Stimulated activated CD4-positive, alpha-beta T cell treated with anti-CD3 and anti-CD28 coated beads, TNF-alpha, amount 100 ng/mL, for 48 hours (primary cell): ENCODE data around the gene MYL5.
A peak's percentile ranks its signal among the peaks of the same experiment; 100 is the strongest.
"Not testable (repeated sequence)": the region's sequence is repeated elsewhere in the genome, so short reads cannot be mapped to it uniquely, and the experiment has no call there.

Experiments used
- DNase-seq, 3 donors: peaks; one replicate each; pipeline ENCODE4 v3.0.0-alpha.2; 2020; ENCODE audit warnings: low read depth in 3 of 3

Gene MYL5, protein sequence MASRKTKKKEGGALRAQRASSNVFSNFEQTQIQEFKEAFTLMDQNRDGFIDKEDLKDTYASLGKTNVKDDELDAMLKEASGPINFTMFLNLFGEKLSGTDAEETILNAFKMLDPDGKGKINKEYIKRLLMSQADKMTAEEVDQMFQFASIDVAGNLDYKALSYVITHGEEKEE

DNA sequence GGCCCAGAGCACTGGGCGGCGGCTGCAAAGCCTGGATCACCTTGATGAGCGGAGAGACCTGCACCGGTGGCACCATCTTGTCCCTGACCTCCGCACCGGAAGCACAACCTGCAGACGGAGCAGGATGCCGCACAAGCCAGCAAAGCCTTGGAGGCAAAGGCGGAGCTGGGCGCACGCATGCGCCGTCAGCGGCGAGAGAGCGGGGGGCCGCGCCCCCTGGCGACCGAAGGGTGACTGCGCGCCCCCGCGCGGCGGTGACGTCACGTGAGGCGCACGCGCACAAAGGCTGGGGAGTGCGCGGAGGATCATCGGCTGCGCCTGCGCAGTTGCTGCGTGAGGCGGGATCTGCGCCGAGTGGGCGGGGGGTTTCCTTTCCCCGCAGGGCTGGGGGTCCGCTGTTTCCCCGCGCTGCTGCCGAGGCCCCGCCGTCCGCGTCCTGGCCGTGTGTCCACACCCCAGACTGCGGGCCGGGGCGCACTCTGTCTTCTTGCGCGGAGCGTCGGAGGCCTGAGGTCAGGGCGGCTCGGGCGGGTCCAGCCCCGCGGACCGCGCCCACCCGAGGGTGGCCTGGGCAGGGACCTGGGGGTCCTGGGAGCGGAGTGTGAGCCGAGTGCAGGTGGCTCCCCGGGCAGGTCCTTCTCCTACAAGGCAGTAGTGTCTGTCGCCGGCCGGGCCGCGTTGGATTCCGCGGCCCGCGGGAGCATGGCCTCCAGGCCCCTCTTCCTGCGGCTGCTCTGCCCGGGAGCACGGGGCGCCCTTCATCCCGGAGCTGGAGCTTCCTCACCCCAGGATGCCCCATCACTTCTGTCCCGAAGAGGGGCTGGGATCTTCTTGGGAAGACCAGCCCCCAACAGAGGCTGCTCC, at the start of gene MYL5, which contains the start of gene ATP5ME:
Gene MYL5, plus strand, starts transcription at position 371 of the 864 bp plus-strand sequence. CDS start 3,485 bp downstream, outside the sequence.
Gene ATP5ME, minus strand, starts transcription at position 105 of the 864 bp plus-strand sequence. Its CDS starts 29 bp downstream, at position 76.
- DNase-seq, result peak; percentile 91 to 96 (median 94)

DNA sequence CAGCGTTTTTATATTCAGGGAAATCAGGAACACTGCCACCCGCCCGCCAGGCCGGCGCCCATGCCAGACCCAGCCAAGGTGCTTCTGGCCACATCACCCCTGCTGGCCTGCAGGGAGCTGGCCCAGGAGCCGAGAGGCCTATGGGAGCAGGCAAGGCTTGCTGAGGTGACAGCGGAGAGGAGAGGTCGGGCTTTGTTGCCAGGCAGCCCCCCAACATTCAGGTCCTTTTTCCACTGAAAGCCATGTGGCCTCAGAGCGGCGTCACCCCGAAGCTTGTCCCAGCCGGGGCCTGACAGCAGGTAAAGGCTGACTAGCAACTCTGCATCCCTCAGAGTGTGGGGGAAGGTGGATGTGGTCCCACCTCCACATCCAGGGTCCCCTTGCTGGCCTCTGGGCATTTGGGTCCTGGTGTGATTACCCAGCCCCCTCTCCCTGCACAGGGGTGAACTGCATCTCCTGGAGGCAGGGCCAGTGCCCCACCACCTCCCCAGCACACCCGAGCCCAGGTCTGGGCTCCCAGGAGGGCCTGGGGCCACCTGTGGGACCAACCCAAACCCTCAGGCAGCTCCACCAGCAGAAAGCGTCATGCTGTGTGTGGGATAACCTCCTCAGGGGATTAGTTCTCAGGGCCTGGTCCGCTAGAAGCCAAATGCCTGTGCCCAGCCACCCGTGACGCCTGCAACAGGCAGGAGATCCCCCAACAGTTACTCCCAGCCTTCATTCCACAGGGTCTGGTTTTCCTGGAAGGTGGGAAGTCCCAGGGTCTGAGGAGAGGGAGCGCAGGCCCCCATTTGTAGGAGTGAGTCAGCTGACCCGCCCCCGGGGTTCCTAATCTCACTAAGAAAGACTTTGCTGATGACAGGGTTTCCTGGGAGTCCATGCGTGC, 49.4 kb upstream of the MYL5 start, which contains the start of gene PDE6B:
Gene PDE6B, plus strand, starts transcription at position 869 of the 886 bp plus-strand sequence. CDS start 54 bp downstream, outside the sequence.
- DNase-seq, result no peak

DNA sequence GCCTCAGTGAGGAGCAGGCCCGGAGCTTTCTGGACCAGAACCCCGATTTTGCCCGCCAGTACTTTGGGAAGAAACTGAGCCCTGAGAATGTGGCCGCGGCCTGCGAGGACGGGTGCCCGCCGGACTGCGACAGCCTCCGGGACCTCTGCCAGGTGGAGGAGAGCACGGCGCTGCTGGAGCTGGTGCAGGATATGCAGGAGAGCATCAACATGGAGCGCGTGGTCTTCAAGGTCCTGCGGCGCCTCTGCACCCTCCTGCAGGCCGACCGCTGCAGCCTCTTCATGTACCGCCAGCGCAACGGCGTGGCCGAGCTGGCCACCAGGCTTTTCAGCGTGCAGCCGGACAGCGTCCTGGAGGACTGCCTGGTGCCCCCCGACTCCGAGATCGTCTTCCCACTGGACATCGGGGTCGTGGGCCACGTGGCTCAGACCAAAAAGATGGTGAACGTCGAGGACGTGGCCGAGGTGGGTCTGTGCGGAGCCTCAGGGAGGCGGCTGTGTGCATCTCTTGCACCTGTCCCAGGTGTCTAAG, 48.6 kb upstream of the MYL5 start:
- DNase-seq, result no peak

DNA sequence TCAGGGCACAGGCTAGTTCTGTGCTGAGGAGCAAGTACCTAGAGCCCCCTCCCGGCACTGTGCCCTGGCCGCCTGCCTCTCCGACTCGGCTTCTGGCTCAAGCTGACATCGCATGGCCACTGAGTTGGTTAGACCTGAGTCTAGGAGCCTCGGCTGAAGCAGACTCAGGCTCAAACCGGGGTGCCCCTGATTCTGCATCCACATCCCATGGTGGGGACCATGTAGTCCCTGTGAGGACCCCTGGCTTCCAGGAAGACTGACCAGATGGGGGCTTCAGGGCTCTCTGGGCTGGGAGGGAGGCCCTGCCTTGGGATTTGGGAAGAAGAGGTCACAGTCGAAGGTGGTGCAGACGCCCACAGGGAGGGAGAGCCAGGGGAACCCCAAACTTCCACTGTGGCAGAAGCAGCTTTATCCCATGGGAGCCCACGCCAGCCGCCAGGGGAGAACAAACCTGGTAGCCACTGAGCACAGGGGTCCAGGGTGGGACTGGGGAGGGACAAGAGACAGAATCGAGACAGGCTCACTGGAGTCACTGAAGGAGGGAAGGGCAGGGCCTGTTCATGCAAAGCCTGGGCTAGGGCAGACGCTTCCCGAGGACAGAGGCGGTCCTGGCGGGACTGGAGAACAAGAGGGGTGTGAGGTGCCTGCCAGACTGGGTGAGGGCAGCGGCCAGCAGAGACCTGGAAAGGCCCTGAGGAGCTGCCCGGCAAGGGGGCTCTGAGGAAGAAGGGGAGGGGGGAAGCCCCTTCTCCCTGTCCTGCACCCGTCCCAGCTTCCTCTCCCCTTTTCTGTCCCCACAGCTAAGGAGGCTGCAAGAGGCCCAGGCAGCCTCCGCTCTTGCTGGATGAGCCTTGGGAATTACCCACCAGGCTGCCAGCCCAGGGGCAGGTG, 47.9 kb upstream of the MYL5 start:
- DNase-seq, result no peak

DNA sequence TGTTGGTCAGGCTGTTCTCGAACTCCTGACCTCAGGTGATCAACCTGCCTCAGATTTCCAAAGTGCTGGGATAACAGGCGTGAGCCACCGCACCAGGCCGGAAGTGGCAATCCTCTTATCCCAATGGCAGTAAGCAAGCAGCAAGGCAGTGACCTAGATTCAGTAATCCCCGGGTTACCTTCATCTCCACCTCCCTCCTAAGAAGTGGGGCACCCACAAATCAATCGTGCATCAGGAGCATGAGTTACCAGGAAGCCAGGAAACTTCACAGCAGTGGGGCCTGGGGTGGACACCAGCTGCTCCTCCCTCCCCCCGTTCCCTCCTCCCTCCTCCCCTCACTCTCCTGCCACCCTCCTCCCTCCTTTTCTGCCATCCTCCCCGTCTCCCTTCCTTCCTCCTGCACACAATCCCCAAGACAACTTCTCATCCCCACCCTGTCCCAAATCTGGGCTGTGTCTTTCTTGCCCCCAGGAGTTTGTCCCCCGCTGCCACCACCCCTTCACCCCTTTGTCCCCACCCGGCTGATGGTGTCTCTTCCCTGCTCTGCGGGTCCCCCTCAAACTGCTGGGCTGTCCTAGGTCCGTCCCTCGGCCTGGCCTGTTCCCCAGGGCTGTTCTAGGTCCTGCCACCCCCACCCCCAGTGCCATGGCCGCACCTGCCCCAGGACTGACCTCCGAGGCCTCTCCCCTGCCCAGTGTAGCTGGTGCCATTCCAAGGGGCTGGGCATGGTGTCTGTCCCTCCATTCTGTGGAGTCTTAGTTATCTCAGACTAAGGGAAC, 46.8 kb upstream of the MYL5 start:
- no peak for DNase-seq

DNA sequence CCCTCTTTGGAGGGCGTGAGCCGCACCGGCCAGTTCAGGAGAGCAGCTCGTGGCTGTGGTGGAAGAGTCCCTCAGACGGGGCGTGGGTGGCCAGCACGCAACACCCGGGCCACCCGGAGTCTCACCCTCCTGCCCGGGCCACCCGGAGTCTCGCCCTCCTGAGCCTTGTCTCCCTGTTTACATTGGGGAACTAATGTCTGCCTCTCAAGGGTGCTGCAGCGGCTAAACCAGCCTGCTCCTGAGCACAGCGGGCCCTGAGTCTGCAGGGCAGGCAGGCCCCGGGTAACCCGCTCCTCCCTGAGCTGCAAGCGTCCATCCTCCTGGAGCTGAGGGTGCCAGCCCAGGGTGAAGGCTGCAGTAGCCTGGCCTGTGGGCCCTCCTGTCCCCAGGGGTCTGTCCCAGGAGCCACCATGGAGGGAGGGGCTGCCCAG, 46.0 kb upstream of the MYL5 start:
- DNase-seq, result no peak

DNA sequence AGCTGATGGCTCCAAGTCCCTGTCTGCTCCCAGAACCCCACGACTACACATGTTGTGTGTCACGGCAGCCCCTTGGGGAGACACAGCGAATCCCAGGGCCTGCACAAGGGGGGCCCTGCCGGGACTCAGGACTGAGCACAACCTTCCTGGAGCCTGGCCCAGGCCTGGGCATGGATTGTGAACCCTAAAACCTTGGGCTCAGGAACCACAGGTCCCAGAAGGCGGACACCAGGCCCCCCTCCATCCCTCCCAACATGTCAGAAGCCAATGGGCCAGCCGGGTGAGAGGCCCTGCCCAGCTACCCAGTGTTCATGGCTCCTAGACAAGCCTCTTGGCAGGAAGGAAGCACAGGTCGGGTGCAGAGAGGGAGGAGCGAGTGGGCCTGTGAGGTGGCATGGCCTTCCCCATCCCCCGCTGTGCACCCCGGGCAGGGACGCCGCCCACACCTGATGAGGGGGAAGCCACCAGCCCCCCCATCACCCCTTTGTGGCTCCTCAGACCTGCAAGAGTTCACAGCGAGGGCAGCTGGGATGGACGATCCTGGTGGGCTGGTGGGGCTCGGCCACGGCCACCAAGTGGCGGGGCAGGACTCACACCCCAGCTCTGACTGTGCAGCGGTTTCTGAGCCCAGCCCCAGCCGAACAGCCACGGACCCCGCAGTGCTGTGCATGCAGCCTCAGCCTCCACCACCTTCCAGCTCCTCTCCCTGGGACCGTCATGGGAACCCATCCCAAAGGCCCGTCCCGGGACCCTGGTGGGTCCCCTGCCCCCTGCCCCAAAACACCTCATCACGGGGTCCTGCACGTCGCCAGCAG, 45.3 kb upstream of the MYL5 start:
- no peak for DNase-seq

DNA sequence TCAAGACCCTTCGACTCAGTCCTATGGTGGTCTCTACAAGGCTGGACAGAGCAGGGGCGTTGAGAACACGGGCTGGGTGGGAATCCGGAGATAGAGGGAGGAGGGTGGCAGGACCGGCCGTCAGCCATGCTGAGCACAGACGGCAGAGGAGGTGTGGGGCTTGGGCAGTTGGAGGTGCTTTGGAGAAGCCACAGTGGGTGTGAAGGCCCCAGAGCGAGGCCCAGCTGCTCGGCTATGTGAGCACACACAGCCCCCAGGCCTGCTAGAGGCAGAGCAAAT, 44.8 kb upstream of the MYL5 start:
- no peak for DNase-seq

DNA sequence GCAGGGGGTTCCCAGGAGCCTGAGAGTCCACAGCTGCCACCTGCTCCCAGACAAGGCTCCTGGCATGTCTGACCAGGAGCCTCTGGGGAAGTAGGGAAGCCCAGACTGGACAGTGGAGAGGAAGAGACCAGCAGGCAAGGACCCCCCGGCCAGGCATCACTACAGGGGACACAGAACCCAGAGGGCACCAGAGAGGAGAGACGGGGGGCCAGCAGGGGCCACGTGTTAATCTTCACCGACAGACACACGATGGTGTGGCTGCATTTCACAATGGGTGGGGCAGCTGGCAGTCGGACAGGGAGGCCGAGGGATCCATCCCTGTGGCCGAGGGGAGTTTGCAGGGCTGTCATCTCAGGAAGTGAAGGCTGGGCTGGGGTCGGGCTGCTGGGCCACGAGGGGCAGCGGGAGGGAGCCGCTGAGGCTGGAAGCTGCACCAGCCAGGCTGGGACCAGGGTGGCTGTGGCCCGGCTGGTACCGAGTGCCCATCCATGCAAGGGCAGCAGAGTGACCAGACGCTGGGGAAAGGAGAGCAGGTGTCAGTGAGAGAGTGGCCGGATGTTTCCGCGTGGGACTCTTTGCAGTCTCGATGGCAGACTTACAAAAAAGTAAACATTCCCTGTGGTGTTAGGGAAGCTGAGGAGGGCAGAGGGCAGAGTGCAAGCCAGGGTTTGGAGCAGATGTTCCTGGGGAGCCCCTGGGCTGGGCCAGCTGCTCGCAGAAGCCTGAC, 44.3 kb upstream of the MYL5 start:
- DNase-seq, result no peak

DNA sequence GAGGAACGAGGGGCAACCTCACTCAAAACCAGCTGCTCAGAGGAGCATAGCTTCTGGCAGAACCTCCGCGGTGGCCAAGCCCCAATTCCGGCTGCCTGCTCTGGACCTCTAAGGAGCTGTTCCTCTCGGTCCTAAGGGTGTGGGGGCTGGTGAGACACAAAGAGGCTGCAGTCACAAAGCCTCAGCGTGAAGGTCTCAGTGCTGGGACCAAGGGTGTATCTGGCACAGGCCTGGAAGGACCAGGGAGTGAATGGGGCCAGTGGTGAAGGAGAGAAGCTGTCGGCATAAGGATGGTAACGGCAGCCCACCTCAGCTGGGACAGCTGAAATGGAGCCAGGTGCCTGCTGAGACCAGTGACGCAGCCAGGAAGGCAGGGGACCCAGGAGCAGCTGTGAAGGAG, 43.7 kb upstream of the MYL5 start:
- no peak for DNase-seq

DNA sequence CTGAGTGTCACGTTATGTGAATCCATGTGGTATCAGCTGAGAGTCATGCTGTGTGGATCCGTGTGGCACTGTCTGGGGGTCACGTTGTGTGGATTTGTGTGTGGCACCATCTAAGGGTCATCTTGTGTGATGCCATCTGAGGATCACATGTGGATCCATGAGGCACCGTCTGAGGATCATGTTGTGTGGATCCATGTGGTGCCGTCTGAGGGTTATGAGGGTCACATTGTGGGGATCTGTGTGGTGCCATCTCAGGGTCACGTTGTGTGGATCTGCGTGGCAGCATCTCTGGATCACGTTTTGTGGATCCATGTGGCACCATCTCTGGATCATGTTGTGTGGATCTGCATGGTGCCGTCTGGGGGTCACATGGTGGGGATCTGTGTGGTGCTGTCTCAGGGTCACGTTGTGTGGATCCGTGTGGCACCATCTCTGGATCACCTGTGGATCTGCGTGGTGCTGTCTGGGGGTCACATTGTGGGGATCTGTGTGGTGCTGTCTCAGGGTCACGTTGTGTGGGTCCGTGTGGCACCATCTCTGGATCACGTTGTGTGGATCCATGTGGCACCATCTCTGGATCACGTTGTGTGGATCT, 42.0 kb upstream of the MYL5 start:
- DNase-seq, result no peak

DNA sequence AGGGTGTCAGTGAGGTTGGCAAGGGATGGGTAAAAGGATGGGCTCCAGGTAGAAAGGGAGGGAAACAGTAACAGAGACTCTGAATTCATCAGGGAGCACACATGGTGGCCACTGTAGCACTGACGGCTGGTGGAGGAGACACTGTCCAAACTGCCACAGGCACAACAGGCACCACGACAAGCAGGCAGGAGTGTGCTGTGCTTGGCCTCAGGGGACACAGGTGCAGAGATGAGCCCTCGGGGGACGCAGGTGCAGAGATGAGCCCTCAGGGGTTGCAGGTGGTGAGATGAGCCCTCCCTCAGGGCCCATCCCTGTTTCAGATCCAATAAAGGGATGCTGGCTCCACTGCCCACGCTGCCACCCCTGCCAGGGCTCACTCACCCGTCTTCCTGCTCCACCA, 41.4 kb upstream of the MYL5 start:
- no peak for DNase-seq

DNA sequence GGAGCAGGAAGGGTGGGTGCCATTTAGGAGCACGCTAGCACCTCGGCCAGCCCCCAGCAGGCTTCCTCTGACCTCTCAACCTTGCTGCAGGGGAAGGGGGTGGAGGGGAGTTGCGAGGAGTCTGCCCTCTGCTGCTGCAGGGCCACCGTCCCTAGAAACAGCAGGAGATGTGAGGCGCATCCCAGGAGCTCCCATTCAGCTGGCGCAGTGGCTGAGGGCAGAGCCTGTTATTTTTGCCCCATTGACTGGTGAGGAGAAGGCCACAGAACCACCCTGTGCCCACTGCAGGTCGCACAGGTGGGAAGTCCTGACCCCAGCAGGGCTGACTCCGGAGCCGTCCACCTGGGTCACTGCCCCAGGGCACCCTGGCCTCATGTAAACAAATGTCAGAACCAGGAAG, 40.9 kb upstream of the MYL5 start:
- DNase-seq, result no peak

DNA sequence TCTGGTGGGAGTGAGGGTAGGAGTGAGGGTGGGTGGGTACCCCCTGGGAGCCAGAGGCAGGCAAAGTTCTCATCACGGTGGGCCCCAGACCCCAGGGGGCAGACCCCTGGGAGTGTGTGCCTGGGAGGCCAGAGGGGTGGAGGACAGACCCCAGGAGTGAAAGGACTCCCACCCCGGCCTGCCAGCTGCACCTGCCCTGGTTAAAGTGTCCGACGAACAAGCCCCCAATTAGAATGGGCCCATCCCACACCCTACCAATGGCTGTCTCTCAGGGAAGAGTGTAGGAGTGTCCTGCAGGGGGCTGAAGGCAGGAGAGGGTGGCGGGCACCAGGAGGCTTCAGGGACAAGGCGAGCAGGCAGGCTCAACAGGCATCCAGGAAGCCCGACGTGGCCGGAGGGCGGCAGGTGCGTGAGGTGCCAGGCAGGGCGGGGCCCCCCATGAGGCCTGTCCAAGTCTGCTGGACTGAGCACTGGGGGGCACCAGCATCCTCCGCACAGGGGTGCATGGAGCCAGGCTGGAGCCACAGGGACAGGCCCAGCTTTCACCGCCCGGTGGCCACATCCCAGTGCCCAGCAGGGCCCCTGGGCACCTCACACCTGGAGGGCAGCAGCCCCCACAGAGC, 40.3 kb upstream of the MYL5 start:
- DNase-seq, result no peak

DNA sequence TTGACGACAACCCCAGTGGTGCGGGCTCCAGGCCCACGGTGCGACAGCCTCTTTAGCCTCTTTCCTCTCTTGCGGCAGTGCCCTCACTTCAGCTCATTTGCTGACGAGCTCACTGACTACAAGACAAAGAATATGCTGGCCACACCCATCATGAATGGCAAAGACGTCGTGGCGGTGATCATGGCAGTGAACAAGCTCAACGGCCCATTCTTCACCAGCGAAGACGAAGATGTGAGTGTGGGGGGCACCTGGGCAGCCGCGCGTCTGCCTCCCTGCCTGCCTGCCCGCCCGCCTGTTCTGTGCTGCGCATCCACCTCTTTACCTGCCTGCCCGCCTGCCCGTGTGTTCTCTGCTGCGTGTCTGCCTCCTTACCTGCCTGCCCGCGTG, 39.8 kb upstream of the MYL5 start:
- DNase-seq, result no peak

DNA sequence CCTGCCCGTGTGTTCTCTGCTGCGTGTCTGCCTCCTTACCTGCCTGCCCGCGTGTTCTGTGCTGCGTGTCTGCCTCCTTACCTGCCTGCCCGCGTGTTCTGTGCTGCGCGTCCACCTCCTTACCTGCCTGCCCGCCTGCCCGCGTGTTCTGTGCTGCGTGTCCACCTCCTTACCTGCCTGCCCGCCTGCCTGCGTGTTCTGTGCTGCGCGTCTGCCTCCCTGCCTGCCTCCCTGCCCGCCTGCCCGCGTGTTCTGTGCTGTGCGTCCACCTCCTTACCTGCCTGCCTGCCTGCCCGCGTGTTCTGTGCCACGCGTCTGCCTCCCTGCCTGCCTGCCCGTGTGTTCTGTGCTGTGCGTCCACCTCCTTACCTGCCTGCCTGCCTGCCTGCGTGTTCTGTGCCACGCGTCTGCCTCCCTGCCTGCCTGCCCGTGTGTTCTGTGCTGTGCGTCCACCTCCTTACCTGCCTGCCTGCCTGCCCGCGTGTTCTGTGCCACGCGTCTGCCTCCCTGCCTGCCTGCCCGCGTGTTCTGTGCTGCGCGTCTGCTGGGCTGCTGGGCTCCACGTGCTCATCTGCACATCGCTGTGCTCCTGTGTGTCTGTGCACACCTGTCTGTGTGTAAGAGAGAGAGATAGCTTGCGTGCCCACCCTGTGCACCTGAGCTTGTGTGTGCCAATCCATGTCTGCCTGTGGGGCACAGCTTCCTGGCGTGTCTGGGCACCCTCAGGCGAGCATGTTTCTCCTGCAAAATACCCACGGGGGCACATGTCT, 39.1 kb upstream of the MYL5 start:
- not testable (repeated sequence) for DNase-seq
